A673 (cell line): ENCODE measurements around the gene THUMPD3.

Experiments
- EZH2 ChIP-seq: fragments of 200-600 bp; sonication (generic); IDR thresholded peaks from 2 replicates; pipeline ENCODE4 v1.6.1; 2017; ENCODE audit warnings: borderline replicate concordance, low read depth, mild to moderate bottlenecking, mixed read lengths, antibody characterized with exemption, low read length; ENCODE audit not compliant: poor library complexity, severe bottlenecking
- TF ChIP-seq, protein P1 (sequence below): fragments of 300-800, 200-600 bp; sonication (generic); conservative IDR thresholded peaks from 2 replicates; pipeline ENCODE4 v1.5.1; 2017; ENCODE audit warnings: low read depth, mild to moderate bottlenecking, antibody characterized with exemption, low read length, moderate library complexity, mixed read lengths

- TF ChIP-seq, protein P1, sequence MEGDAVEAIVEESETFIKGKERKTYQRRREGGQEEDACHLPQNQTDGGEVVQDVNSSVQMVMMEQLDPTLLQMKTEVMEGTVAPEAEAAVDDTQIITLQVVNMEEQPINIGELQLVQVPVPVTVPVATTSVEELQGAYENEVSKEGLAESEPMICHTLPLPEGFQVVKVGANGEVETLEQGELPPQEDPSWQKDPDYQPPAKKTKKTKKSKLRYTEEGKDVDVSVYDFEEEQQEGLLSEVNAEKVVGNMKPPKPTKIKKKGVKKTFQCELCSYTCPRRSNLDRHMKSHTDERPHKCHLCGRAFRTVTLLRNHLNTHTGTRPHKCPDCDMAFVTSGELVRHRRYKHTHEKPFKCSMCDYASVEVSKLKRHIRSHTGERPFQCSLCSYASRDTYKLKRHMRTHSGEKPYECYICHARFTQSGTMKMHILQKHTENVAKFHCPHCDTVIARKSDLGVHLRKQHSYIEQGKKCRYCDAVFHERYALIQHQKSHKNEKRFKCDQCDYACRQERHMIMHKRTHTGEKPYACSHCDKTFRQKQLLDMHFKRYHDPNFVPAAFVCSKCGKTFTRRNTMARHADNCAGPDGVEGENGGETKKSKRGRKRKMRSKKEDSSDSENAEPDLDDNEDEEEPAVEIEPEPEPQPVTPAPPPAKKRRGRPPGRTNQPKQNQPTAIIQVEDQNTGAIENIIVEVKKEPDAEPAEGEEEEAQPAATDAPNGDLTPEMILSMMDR = no peak
- no peak for TF ChIP-seq EZH2
Measured at GRCh38 chr3:9339761-9340471, 22.9 kb upstream of the THUMPD3 start.
